ENCODE results near the gene DLX2.

DNA sequence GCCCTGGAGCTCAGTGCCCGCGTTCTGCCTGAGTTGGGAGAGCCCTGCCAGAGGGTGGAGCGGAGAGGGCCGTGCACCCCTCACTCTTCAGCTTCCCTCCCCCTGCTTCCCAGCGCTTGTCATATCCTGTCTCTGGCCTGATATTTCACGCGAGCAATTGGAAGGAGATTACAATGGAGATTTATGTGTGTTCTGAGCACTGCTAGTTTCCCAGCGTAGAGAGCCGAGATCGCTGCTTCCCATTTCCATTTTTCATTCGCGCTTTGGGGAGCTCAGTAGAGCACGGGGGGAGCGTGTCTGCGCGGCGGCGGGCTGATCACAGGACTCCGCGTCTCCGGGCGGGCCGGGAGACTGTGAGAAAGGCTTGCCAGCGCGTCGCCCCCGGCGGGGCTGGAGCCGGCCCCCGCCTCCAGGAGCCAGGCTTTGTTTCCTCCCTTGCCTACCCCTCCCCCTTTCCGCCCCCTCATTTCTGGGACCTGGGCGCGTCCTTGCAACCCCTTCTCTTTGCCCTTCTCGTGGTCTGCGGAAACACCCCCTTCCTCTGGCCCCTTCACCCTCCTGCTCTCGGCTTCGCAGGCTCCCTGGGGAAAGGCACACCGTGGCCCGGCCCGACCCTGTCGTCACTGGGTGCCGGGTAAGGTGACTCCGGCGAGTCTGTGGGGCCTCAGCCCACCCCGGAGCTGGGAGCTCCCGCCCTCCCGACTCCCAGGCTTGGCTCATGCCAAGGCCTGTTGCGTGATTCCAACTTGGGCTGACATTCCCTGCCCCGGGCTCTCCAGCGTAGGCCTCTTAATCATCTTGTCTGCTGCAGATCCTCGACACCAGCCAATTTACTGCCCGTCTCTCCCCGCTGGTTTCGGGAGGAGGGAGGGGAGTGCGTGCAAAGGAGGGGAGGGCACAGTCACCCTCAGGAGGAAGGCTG lies 5.8 kb downstream of the DLX2 start:
- no peak for TF ChIP-seq GATA2 (IDR thresholded peaks at IDR 0.05; ENCODE audit: low read depth, low read length)
- no peak for TF ChIP-seq GATA3 (IDR thresholded peaks at IDR 0.05; ENCODE audit: low read depth, low read length)

Measured in SH-SY5Y (cell line).